Ishikawa (cell line): ENCODE measurements around the gene PATL1.

ENCODE experiments used
- CEBPB ChIP-seq: IDR thresholded peaks from 2 replicates; pipeline ENCODE4 v1.6.1; 2012
- CREB1 ChIP-seq: IDR thresholded peaks from 2 replicates; pipeline ENCODE4 v1.6.1; 2012; ENCODE audit warnings: low read depth
- EGR1 ChIP-seq: IDR thresholded peaks from 2 replicates; pipeline ENCODE4 v1.6.1; 2012
- EP300 ChIP-seq: IDR thresholded peaks from 2 replicates; pipeline ENCODE4 v1.6.1; 2012; ENCODE audit warnings: borderline replicate concordance
- FOXM1 ChIP-seq: IDR thresholded peaks from 2 replicates; pipeline ENCODE4 v1.6.1; 2012; ENCODE audit warnings: low read depth, borderline replicate concordance
- MAX ChIP-seq: IDR thresholded peaks from 2 replicates; pipeline ENCODE4 v1.6.1; 2012
- NFIC ChIP-seq: IDR thresholded peaks from 2 replicates; pipeline ENCODE4 v1.6.1; 2012
- RAD21 ChIP-seq: IDR thresholded peaks from 2 replicates; pipeline ENCODE4 v1.6.1; 2012; ENCODE audit warnings: low read depth
- REST ChIP-seq: IDR thresholded peaks from 2 replicates; pipeline ENCODE4 v1.6.1; 2012; ENCODE audit warnings: low read depth, mild to moderate bottlenecking
- TAF1 ChIP-seq: IDR thresholded peaks from 2 replicates; pipeline ENCODE4 v1.6.1; 2012; ENCODE audit warnings: low read depth, mild to moderate bottlenecking
- TCF12 ChIP-seq: IDR thresholded peaks from 2 replicates; pipeline ENCODE4 v1.6.1; 2012; ENCODE audit warnings: low read depth
- TEAD4 ChIP-seq: IDR thresholded peaks from 2 replicates; pipeline ENCODE4 v1.6.1; 2012
- USF1 ChIP-seq: IDR thresholded peaks from 2 replicates; pipeline ENCODE4 v1.6.1; 2012
- YY1 ChIP-seq: IDR thresholded peaks from 2 replicates; pipeline ENCODE4 v1.6.1; 2012; ENCODE audit warnings: low read depth
- ZBTB7A ChIP-seq: IDR thresholded peaks from 2 replicates; pipeline ENCODE4 v1.6.1; 2012; ENCODE audit warnings: low read depth

PATL1 gene

GRCh38 chr11:59668950-59669610 lies at the start of gene PATL1:
TSS of gene PATL1 (minus strand) at chr11:59669037. CDS start at chr11:59668895, 142 bp downstream.
- TF ChIP-seq REST = no peak
- peak; percentile 7; the same call in 1 of the 2 replicates for TF ChIP-seq TEAD4
- peak; percentile 38; the same call in 1 of the 2 replicates for TF ChIP-seq TCF12
- TF ChIP-seq EP300 = peak; percentile 10; the same call in 1 of the 2 replicates
- no peak for TF ChIP-seq CEBPB
- TF ChIP-seq MAX = no peak; the same call in 1 of the 2 replicates
- TF ChIP-seq USF1 = peak; percentile 67
- peak; percentile 49 for TF ChIP-seq TAF1
- peak; percentile 74 for TF ChIP-seq CREB1
- TF ChIP-seq EGR1 = no peak

GRCh38 chr11:59716051-59716450 lies 47.2 kb upstream of the PATL1 start:
- TF ChIP-seq REST (no peak), NFIC (no peak), ZBTB7A (no peak), RAD21 (no peak), YY1 (no peak), CREB1 (no peak), MAX (no peak)

- TF ChIP-seq MAX (no peak), YY1 (no peak), FOXM1 (no peak), CEBPB (no peak), REST (no peak), RAD21 (no peak), EP300 (no peak), NFIC (no peak), CREB1 (no peak), TAF1 (no peak), TCF12 (no peak), EGR1 (no peak), TEAD4 (no peak), ZBTB7A (no peak), USF1 (no peak)
These were observed 44.9 kb upstream of the PATL1 start, which contains the start of gene OR10V1 for GRCh38 chr11:59713745-59714144. TSS of gene OR10V1 (minus strand) at chr11:59713845. CDS start at chr11:59713845, 0 bp downstream.

GRCh38 chr11:59710136-59710847 lies 41.5 kb upstream of the PATL1 start:
- TF ChIP-seq USF1 = no peak
- TF ChIP-seq EGR1 = no peak
- TF ChIP-seq FOXM1 = no peak
- no peak for TF ChIP-seq ZBTB7A
- no peak for TF ChIP-seq NFIC
- no peak for TF ChIP-seq REST
- no peak for TF ChIP-seq CREB1
- no peak for TF ChIP-seq TAF1
- TF ChIP-seq YY1 = no peak
- no peak for TF ChIP-seq CEBPB
- no peak for TF ChIP-seq TEAD4
- no peak for TF ChIP-seq MAX
- no peak for TF ChIP-seq RAD21
